ENCODE results near the gene PSPC1.

- TF ChIP-seq CTCF (conservative IDR thresholded peaks at IDR 0.05) (no peak), EZH2 (IDR thresholded peaks at IDR 0.05; ENCODE audit: low read depth) (no peak)
Observed at GRCh38 chr13:19695428-19695827, 87.3 kb downstream of the PSPC1 start.
